Right renal cortex interstitium (tissue), 3 donors: Measurements from ENCODE around the gene TMEM161B. TPM values are rescaled to one million over a fixed set of nuclear protein-coding genes. Genes with fewer than 3 reads are reported as not detected.
"Not testable (repeated sequence)": the region's sequence is repeated elsewhere in the genome, so short reads cannot be mapped to it uniquely, and the experiment has no call there.

ENCODE experiments used
- DNase-seq, 3 donors: peaks; one replicate each; pipeline ENCODE4 v3.0.0-alpha.2; 2013; ENCODE audit warnings: low read depth in 3 of 3, low spot score in 2 of 3
- polyA plus RNA-seq, 3 donors: library from polyadenylated mRNA; unstranded; fragments of 120-200 nt; gene quantifications; one replicate each; pipeline ENCODE4 v1.2.1, GENCODE V29; 2013; ENCODE audit not compliant: insufficient read length in 3 of 3

TMEM161B gene
- polyA plus RNA-seq, 3 donors = 25.7 to 31.7 (median 28.2) TPM

DNA sequence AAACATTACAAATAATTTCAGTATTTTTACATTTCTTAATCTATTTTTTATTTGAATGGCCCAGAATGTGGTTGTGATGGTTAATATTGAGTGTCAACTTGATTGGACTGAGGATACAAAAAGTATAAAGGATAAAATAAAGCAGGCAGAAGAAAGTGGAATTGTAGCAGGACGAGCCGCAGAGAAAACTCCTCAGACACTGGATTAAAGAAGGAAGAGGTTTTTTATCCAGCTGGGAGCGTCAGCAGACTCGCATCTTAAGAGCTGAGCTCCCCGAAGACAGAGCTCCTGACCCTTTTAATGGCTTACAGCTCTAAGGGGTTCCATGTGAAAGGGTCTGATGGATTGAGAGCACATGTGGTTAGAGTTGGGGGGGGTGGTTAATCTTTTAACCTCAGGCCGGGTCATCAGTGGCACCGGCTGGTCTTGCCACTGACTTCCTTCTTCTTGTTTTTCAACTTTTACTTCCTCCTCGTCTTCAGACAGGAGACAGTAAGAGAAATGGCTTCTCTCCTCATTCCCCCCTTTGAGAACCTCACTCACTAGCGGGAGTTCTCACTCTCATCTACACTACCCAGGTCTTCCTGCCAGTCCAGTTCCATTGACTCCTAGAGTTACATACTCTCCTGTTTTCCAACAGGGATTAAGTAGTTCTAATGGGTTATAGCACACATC, 80.0 kb downstream of the TMEM161B start:
- no peak for DNase-seq

DNA sequence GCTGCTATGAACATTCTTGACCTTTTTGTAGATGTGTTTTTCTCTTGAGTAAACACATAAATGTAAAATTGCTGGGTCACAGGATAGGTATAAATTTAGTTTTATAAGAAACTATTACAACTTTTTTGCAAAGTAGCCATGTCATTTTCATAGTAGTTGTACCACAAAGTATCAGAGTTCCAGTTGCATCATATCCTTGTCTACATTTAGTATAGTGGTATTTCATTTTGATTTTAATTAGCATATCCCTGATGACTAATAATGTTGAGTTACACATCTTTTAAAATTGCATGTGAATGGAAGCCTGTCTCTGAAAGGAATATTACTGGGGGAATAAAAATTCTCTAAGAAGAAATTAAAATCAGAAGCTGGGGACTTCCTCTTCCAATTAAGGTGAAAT, 85.4 kb downstream of the TMEM161B start:
- no peak for DNase-seq

DNA sequence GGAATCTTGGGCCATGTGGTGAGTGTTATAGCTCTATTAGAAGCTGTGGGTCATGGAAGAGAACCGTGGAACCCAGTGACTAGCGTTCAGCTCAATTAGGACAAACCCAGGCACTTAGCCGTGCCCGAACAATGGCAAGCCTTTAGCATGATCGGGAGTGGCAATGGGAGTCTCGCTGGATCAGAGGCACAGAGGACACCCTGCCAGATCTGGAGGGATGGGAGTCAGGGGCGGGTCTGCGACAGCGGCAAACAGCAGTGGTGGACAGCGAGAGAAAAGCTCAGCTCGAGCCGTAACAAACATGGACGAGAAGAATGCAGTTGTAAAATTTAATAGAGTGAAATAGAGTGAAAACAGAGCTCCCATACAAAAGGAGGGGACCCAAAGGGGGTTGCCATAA, 91.2 kb downstream of the TMEM161B start:
- DNase-seq = not testable (repeated sequence)

DNA sequence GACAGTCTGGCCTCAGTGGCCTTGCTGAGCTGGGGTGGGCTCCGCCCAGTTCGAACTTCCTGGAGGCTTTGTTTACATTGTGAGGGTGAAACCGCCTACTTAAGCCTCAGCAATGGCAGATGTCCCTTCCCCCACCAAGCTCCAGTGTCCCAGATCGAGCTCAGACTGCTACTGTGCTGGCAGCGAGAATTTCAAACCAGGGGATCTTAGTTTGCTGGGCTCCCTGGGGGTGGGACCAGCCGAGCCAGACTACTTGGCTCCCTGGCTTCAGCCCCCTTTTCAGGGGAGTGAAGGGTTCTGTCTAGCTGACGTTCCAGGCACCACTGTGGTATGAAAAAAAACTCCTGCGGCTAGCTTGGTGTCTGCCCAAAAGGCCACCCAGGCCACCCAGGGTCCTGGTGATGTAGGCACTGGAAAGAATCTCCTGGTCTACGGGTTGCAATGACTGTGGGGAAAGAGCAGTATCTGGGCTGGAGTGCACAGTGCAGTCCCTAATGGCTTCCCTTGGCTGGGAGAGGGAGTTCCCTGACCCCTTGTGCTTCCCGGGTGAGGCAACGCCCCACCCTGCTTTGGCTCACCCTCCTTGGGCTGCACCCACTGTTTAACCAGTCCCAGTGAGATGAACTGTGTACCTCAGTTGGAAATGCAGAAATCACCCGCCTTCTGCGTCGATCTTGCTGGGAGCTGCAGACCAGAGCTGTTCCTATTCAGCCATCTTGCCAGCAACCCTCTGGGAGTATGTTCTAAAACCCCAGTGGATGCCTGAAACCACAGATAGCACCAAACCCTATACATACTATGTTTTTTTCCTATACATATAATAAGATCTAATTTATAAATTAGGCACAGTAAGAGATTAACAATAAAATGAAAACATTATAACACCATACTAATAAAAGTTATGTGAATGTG, 95.5 kb downstream of the TMEM161B start:
- no peak for DNase-seq

DNA sequence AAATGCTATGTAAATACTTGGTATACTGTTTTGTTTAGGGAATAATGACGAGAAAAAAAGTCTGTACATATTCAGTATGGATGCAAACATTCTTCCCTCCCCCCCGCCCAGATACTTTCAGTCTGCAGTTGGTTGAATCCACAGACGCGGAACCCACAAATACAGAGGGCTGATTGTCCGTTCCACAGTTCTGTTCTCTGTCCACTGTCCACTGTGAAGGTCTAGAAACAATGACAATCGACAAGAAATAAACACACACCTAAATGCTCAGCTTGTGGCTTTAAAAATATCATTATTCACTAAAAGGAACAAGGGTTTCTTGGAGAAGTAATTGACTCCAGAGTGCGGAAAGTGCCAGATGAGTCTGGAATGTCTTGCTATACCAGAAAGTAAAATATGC, 109.1 kb downstream of the TMEM161B start:
- DNase-seq = no peak

DNA sequence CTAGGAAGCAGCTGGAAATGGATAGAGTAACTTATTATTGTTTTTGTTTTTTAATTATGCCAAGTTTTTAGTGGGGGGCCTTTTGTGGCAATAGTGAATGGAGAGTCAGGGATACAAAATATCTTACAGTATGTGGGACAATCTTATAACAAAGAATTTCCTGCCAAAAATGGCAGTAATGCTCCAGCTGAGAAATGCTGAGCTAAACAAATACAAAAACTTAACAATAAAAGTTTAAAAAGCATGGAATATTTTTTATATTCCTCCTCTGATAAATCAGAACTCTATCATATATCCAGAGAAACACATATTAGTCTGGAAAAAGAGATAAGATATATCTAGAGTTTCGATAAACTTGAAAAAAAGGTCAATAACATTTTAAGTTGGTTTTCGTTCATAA, 110.6 kb downstream of the TMEM161B start:
- no peak for DNase-seq

DNA sequence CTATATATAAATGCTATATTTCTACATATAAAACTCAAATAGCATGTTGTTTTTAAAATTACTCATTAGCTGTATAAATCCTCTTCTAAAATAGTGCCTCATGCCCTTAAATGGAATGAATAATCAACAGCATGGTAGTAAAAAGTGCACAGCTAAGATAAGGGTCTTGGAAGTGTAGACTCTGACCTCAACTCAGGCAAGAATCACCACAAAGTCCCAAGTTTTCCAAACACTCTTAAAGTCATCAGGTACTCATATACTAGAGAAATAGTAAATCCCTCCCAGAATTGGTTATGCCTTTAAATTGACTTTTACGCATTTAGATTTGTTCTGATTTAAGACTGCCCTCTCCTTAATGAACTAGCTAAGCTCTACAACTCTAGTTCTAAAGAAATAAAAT, 113.8 kb downstream of the TMEM161B start:
- no peak for DNase-seq

DNA sequence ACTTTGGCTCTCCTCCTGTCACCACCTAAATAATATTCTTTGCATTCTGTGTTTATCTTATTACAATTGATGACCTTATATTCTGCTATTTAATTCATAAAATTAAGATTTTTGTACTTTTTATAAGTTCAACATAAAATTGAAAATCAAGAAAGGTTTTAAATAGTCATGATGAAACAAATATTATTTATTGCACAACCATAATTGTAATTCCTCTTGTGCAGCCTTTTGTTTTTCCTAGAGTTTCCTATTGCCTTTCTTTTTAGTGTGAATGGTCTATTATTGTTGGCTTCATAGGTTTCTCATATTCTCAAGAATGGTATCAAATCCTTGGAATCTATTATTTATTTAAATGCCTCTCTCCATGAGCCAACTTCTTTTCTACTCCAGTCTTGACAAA, 117.9 kb downstream of the TMEM161B start:
- no peak for DNase-seq

DNA sequence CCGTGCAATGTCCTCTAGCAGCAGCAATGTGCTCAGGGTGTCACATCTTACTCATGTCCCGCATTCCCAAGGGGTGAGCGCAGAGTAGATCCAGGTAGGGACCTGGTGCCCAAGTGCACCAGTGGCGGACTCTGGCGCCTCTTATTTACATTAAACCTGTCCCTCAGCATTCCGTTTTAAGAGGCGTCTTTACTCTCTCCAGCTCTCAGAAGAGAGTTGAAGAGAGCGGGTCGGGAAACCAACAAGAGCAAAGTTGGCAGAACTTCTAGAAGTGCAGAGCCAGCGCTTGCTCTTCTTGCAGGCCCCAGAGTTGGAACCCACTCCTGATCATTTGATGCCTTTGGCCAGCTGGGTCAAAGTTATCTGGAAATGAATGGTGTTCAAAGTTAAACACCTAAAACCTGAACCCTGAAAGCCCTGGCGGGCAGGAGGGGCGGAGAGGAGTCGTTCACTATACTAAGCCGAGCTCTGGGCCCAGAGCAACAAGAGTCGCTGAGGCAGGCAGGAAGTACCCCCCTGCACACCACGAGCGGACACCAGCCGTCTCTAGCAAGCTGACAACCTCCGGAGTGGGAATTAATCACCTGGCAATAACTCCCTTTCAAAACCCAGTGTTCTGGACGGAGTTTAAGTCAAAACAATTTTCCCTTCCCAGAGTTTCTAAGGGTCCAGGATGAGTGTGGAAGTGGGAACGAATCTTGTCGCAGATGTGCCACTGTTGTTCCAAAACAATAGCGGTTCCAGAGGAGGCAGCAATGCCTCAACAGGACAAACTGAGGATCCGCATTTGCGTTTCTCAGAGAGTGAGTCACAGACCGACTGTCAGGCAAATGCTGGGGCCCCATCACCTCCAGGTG, 122.8 kb downstream of the TMEM161B start:
- DNase-seq = no peak

DNA sequence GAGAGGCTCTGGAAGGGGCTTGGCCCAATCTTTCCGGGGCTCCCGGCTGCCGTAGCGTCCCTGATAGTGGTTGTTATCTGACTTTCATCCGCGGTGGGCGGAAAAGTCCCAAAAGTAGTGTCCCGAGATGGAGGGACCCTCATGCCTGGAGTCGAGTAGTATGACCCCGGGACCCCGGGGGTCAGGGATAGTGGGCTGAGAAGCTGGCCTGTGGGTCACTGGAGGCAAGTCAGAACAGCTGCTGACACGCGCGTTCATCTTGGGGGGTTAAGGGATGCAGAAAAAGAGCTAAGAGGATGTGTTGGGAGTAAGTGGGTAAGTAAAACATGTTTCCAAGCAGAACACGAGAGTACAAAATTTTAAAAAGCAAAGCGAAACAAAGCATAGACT, 123.4 kb downstream of the TMEM161B start:
- no peak for DNase-seq
